GM21717 (cell line): ENCODE measurements around the gene CPEB1.
A peak's percentile ranks its signal among the peaks of the same experiment; 100 is the strongest.
"Not testable (repeated sequence)": the region's sequence is repeated elsewhere in the genome, so short reads cannot be mapped to it uniquely, and the experiment has no call there.

Source experiments
- ATAC-seq: cut with Tn5 transposase; IDR thresholded peaks from one replicate; pipeline ENCODE4 v1.9.1; 2021; ENCODE audit warnings: mild to moderate bottlenecking, moderate library complexity; ENCODE audit not compliant: unreplicated experiment

Gene CPEB1

GRCh38 chr15:82548700-82549099, 98.5 kb downstream of the CPEB1 start:
- no peak for ATAC-seq

GRCh38 chr15:82545478-82545877, 101.7 kb downstream of the CPEB1 start:
- no peak for ATAC-seq

- no peak for ATAC-seq
These were observed 102.2 kb downstream of the CPEB1 start for GRCh38 chr15:82545002-82545401.

GRCh38 chr15:82544431-82544830, 102.7 kb downstream of the CPEB1 start:
- ATAC-seq, result no peak

- ATAC-seq, result no peak
These were observed 104.0 kb downstream of the CPEB1 start for GRCh38 chr15:82543160-82543559.

- no peak for ATAC-seq
These were observed 106.2 kb downstream of the CPEB1 start for GRCh38 chr15:82540984-82541431.

GRCh38 chr15:82540055-82540983, 106.8 kb downstream of the CPEB1 start, which contains the start of gene RPS17:
Gene RPS17 (minus strand): TSS chr15:82540457. CDS start chr15:82540428, 29 bp downstream.
- ATAC-seq, result peak; percentile 90

- peak; percentile 10 for ATAC-seq
These were observed 107.5 kb downstream of the CPEB1 start for GRCh38 chr15:82539691-82540054.

- ATAC-seq, result no peak
These were observed 108.0 kb downstream of the CPEB1 start for GRCh38 chr15:82538961-82539690.

GRCh38 chr15:82537351-82537908, 109.7 kb downstream of the CPEB1 start:
- ATAC-seq, result no peak

- ATAC-seq, result no peak
These were observed 110.5 kb downstream of the CPEB1 start for GRCh38 chr15:82536409-82537350.

GRCh38 chr15:82535566-82536408, 111.4 kb downstream of the CPEB1 start:
- no peak for ATAC-seq

GRCh38 chr15:82535151-82535550, 112.0 kb downstream of the CPEB1 start:
- ATAC-seq, result not testable (repeated sequence)

GRCh38 chr15:82534457-82534861, 112.7 kb downstream of the CPEB1 start:
- ATAC-seq, result not testable (repeated sequence)

- ATAC-seq, result no peak
These were observed 113.4 kb downstream of the CPEB1 start for GRCh38 chr15:82533801-82534200.

GRCh38 chr15:82532991-82533481, 114.1 kb downstream of the CPEB1 start:
- no peak for ATAC-seq

GRCh38 chr15:82532383-82532990, 114.7 kb downstream of the CPEB1 start:
- no peak for ATAC-seq

- ATAC-seq, result no peak
These were observed 115.4 kb downstream of the CPEB1 start for GRCh38 chr15:82531496-82532382.
